CD4-positive, alpha-beta T cell (primary cell): ENCODE measurements around the gene ASCC3. TPM values are rescaled to one million over a fixed set of nuclear protein-coding genes. Genes with fewer than 3 reads are reported as not detected.

Source experiments
- ATAC-seq: fragments of 200-7000 bp; cut with Tn5 transposase; one replicate; pipeline ENCODE4 v1.10.0; 2022; ENCODE audit warnings: mild to moderate bottlenecking; ENCODE audit not compliant: poor library complexity
- CTCF ChIA-PET: fragments of 350-600 bp; sonication (Branson Sonifier 250); formaldehyde crosslinking; loops from one replicate; lab custom pipeline; 2021; ENCODE audit warnings: antibody characterized with exemption, inconsistent platforms; lab: Charles Lee
- POLR2A ChIA-PET: fragments of 350-600 bp; sonication (Branson Sonifier 250); formaldehyde crosslinking; loops from one replicate; lab custom pipeline; 2021; ENCODE audit warnings: antibody characterized with exemption, inconsistent platforms; lab: Charles Lee
- DNase-seq, 14 experiments: peaks; one replicate each; pipeline ENCODE4 v3.0.0-alpha.2; 2013 to 2020; ENCODE audit warnings: mixed read lengths in 2 of 14
- H3K27ac ChIP-seq, 2 donors: one replicate each; pipeline versions ENCODE4 v1.5.1 to v1.7.0; 2013; ENCODE audit warnings: low read length in 2 of 2, low read depth in 1 of 2, mild to moderate bottlenecking in 1 of 2
- H3K27me3 ChIP-seq, 2 experiments: 1 replicate in 1 of 2; 2 replicates in 1 of 2; pipeline versions ENCODE4 v1.6.1 to v1.7.0; 2013; ENCODE audit warnings: low read length in 2 of 2, control low read depth in 1 of 2, mild to moderate bottlenecking in 1 of 2, moderate library complexity in 1 of 2; ENCODE audit not compliant: insufficient read depth in 2 of 2, control insufficient read depth in 1 of 2
- H3K36me3 ChIP-seq: one replicate; pipeline ENCODE4 v1.6.1; 2013; ENCODE audit warnings: low read length, control low read depth; ENCODE audit not compliant: insufficient read depth
- H3K4me1 ChIP-seq: one replicate; pipeline ENCODE4 v1.6.1; 2013; ENCODE audit warnings: low read length, control low read depth; ENCODE audit not compliant: insufficient read depth
- H3K4me3 ChIP-seq: one replicate; pipeline ENCODE4 v1.5.1; 2013; ENCODE audit warnings: mild to moderate bottlenecking, low read length, moderate library complexity
- H3K9me3 ChIP-seq, 2 experiments: 1 replicate in 1 of 2; 2 replicates in 1 of 2; pipeline versions ENCODE4 v1.6.1 to v1.7.0; 2013; ENCODE audit warnings: low read length in 2 of 2, mild to moderate bottlenecking in 2 of 2, control low read depth in 1 of 2, moderate library complexity in 1 of 2; ENCODE audit not compliant: control insufficient read depth in 1 of 2, insufficient read depth in 1 of 2
- H3K27ac Mint-ChIP-seq: one replicate; pipeline ENCODE4 v1.8.0; 2020; ENCODE audit warnings: mixed read lengths
- H3K27me3 Mint-ChIP-seq: one replicate; pipeline ENCODE4 v1.8.0; 2021; ENCODE audit warnings: mixed read lengths
- H3K36me3 Mint-ChIP-seq: one replicate; pipeline ENCODE4 v1.8.0; 2021; ENCODE audit warnings: low read depth, mixed read lengths
- H3K4me1 Mint-ChIP-seq: one replicate; pipeline ENCODE4 v1.8.0; 2021; ENCODE audit warnings: low read depth, mixed read lengths
- H3K4me3 Mint-ChIP-seq: one replicate; pipeline ENCODE4 v1.8.0; 2020; ENCODE audit warnings: mild to moderate bottlenecking, mixed read lengths
- H3K9me3 Mint-ChIP-seq: one replicate; pipeline ENCODE4 v1.8.0; 2020; ENCODE audit warnings: mixed read lengths
- intact Hi-C, 2 experiments: fragments of 100-400 bp; cut with DNase I in 1 of 2; cut with micrococcal nuclease in 1 of 2; formaldehyde crosslinking; loops; one replicate each; pipeline versions ENCODE4 v1.15.1 to v1.9.0; 2023 to 2025; cut with DNase I, micrococcal nuclease
- total RNA-seq, 174 experiments: library from RNA in 2 of 174; stranded (reverse) in 2 of 174; gene quantifications; one replicate each; pipeline ENCODE4 v1.2.3 and lab custom pipeline; 2021 to 2026
- TF ChIP-seq, protein P1 (sequence below): fragments of 200-600 bp; IDR thresholded peaks from one replicate; pipeline ENCODE4 v1.8.0; 2022; ENCODE audit warnings: antibody characterized with exemption, mild to moderate bottlenecking

ASCC3 gene
- total RNA-seq, 2 experiments from 2014 or later: 28.9 to 30.4 TPM

DNA sequence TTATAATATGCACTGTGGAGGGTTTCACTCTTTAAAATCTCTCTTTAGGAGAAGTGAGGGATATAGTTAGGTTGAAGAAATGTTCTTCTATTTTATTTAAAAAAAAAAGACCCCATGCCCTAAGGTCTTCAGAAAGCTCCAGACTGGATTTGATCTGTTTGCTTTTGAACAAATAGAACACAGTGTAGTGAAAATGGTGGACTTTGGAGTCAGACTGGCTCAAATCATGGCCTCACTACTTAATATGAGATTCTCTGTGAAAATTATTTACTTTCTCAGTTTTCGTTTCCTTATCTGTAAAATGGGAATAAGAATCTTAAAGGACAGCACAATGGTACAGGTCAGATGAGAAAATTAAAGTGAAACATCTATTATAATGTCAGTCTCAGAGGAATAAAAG lies 203.9 kb downstream of the ASCC3 start:
- H3K36me3 Mint-ChIP-seq: peaks cover 20% of the 10 kb centered on the region
- H3K27ac Mint-ChIP-seq: no peak overlapping the region
- no peak for DNase-seq
- H3K9me3 Mint-ChIP-seq: no peaks in the 10 kb centered on the region
- H3K36me3 ChIP-seq: peaks cover 3% of the 10 kb centered on the region
- H3K4me1 Mint-ChIP-seq: no peaks in the 10 kb centered on the region
- intact Hi-C loops: no loop called here
- no peaks in the 10 kb centered on the region for H3K27me3 ChIP-seq
- H3K4me3 Mint-ChIP-seq: no peak overlapping the region
- no peaks in the 10 kb centered on the region for H3K27me3 Mint-ChIP-seq
- H3K9me3 ChIP-seq: no peaks in the 10 kb centered on the region
- ATAC-seq: no peak
- CTCF ChIA-PET: no interaction called here
- TF ChIP-seq, protein P1, sequence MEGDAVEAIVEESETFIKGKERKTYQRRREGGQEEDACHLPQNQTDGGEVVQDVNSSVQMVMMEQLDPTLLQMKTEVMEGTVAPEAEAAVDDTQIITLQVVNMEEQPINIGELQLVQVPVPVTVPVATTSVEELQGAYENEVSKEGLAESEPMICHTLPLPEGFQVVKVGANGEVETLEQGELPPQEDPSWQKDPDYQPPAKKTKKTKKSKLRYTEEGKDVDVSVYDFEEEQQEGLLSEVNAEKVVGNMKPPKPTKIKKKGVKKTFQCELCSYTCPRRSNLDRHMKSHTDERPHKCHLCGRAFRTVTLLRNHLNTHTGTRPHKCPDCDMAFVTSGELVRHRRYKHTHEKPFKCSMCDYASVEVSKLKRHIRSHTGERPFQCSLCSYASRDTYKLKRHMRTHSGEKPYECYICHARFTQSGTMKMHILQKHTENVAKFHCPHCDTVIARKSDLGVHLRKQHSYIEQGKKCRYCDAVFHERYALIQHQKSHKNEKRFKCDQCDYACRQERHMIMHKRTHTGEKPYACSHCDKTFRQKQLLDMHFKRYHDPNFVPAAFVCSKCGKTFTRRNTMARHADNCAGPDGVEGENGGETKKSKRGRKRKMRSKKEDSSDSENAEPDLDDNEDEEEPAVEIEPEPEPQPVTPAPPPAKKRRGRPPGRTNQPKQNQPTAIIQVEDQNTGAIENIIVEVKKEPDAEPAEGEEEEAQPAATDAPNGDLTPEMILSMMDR: no peak
- H3K4me3 ChIP-seq: no peak overlapping the region
- H3K4me1 ChIP-seq: no peaks in the 10 kb centered on the region
- no peak overlapping the region for H3K27ac ChIP-seq
- POLR2A ChIA-PET: no interaction called here

DNA sequence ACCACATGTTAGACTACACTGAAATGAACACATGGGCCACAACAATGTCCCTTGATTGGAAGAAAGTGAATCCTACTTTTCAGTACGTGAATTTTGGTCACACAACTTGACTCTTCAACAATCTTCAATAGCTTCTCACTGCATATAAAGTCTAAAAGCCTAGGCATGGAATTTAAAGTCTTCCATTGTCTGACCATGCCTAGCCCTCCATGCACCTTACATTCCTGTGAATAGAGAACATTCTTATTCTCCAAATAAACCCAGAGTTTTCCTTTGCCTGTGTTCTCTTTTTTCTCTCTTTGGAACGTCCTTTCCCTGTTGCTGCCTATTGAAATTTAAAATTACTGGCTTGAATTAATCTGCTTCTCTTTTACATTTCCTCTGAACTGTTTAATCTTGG lies 207.5 kb downstream of the ASCC3 start:
- intact Hi-C loops: no loop called here

GRCh38 chr6:100671740-100672139 lies 209.4 kb downstream of the ASCC3 start:
- Histone ChIP-seq H3K36me3 (no peaks in the 10 kb centered on the region), H3K27ac (no peak overlapping the region), H3K9me3 (no peaks in the 10 kb centered on the region), H3K4me3 (no peak overlapping the region), H3K4me1 (no peaks in the 10 kb centered on the region), H3K27me3 (no peaks in the 10 kb centered on the region)
- DNase-seq: no peak
- no peak overlapping the region for H3K27ac Mint-ChIP-seq
- H3K9me3 Mint-ChIP-seq: no peaks in the 10 kb centered on the region
- intact Hi-C loops: no loop called here
- TF ChIP-seq, protein P1: no peak
- ATAC-seq: no peak
- CTCF ChIA-PET: no interaction called here
- H3K4me3 Mint-ChIP-seq: no peak overlapping the region
- peaks cover 13% of the 10 kb centered on the region for H3K36me3 Mint-ChIP-seq
- POLR2A ChIA-PET: no interaction called here
- no peaks in the 10 kb centered on the region for H3K27me3 Mint-ChIP-seq
- no peaks in the 10 kb centered on the region for H3K4me1 Mint-ChIP-seq

More for the DNA sequence above, 207.5 kb downstream of the ASCC3 start:
- Histone ChIP-seq H3K27me3 (no peaks in the 10 kb centered on the region), H3K9me3 (no peaks in the 10 kb centered on the region), H3K4me1 (no peaks in the 10 kb centered on the region), H3K4me3 (no peak overlapping the region), H3K36me3 (peaks cover 3% of the 10 kb centered on the region), H3K27ac (no peak overlapping the region)
- TF ChIP-seq, protein P1: no peak
- H3K27me3 Mint-ChIP-seq: no peaks in the 10 kb centered on the region
- no peak overlapping the region for H3K27ac Mint-ChIP-seq
- no peak for ATAC-seq
- no peak overlapping the region for H3K4me3 Mint-ChIP-seq
- H3K36me3 Mint-ChIP-seq: peaks cover 13% of the 10 kb centered on the region
- no peaks in the 10 kb centered on the region for H3K4me1 Mint-ChIP-seq
- H3K9me3 Mint-ChIP-seq: no peaks in the 10 kb centered on the region
- ChIA-PET CTCF (interaction anchor here (1.6 kb wide), 1 partner anchor 10 kb away, joined by 4 read pairs; no protein-coding TSS in a partner anchor), POLR2A (no interaction called here)
- no peak for DNase-seq
